Upper lobe of left lung (tissue), 6 donors: ENCODE results near the gene GNG2. TPM values are rescaled to one million over a fixed set of nuclear protein-coding genes. Genes with fewer than 3 reads are reported as not detected.

Experiments used
- ATAC-seq, 2 donors: fragments of 200-7000 bp; cut with Tn5 transposase; one replicate each; pipeline ENCODE4 v1.9.1; 2022; ENCODE audit warnings: mild to moderate bottlenecking in 2 of 2, moderate library complexity in 2 of 2; ENCODE audit not compliant: low FRiP score in 2 of 2
- DNase-seq, 2 donors: peaks; one replicate each; pipeline ENCODE4 v3.0.0-alpha.2; 2019 to 2020
- H3K27ac ChIP-seq, 4 donors: fragments of 200-600 bp; sonication (generic); one replicate each; pipeline ENCODE4 v1.5.1; 2016 to 2019
- H3K27me3 ChIP-seq, 4 donors: fragments of 200-600 bp; sonication (generic); one replicate each; pipeline ENCODE4 v1.5.1; 2017 to 2019
- H3K36me3 ChIP-seq, 4 donors: fragments of 200-600 bp; sonication (generic); one replicate each; pipeline ENCODE4 v1.5.1; 2016 to 2019
- H3K4me1 ChIP-seq, 4 donors: fragments of 200-600 bp; sonication (generic); one replicate each; pipeline ENCODE4 v1.5.1; 2018 to 2019
- H3K4me3 ChIP-seq, 4 donors: fragments of 200-600 bp; sonication (generic); one replicate each; pipeline ENCODE4 v1.5.1; 2017 to 2019; ENCODE audit warnings: mild to moderate bottlenecking in 2 of 4, moderate library complexity in 1 of 4
- H3K9me3 ChIP-seq, 4 donors: fragments of 200-600 bp; sonication (generic); one replicate each; pipeline ENCODE4 v1.5.1; 2018 to 2019
- EP300 ChIP-seq, 4 donors: sonication (generic); formaldehyde crosslinking; IDR thresholded peaks; one replicate each; pipeline ENCODE4 v1.5.1; 2017; ENCODE audit warnings: antibody characterized with exemption in 4 of 4, control low read depth in 2 of 4
- POLR2A ChIP-seq, 4 donors: fragments of 450-650 bp; IDR thresholded peaks; one replicate each; pipeline ENCODE4 v1.5.1; 2016 to 2017; ENCODE audit warnings: antibody characterized with exemption in 4 of 4, mild to moderate bottlenecking in 2 of 4
- POLR2AphosphoS5 ChIP-seq, 2 donors: sonication (generic); formaldehyde crosslinking; IDR thresholded peaks; one replicate each; pipeline ENCODE4 v1.5.1; 2017; ENCODE audit warnings: antibody characterized with exemption in 2 of 2
- WGBS, 2 donors: methylation state at CpG; one replicate each; pipeline ENCODE4 v1.1.5; 2017 to 2018; 5-methylcytosine and 5-hydroxymethylcytosine counted together
- total RNA-seq, 6 donors: library from RNA; depleted of rRNA in 4 of 6; stranded (reverse); fragments of >200 nt in 4 of 6; gene quantifications; one replicate each; pipeline versions ENCODE4 v1.1.0 to v1.2.1, GENCODE V29; 2016 to 2021
- TF ChIP-seq, protein P1 (sequence below), 6 experiments: fragments of 450-650 bp in 4 of 6; fragments of 200-600 bp in 2 of 6; sonication (generic) in 2 of 6; IDR thresholded peaks; one replicate each; pipeline ENCODE4 v1.5.1; 2016 to 2019; ENCODE audit warnings: antibody characterized with exemption in 6 of 6
- donor health status: DM: no; HTN: no; CAD: no; lungs with moderate emphysema.
- donor health status: DM: no; HTN: yes; CAD: no; lungs with severe emphysema.

The GNG2 gene
- total RNA-seq, 6 donors from 2014 or later = 4.2 to 29.0 (median 10.1) TPM

GRCh38 chr14:51821822-51822221 is 38.6 kb upstream of the GNG2 start:
- Histone ChIP-seq H3K4me1 (no peaks in the 10 kb centered on the region), H3K27me3 (no peaks in the 10 kb centered on the region), H3K27ac (no peak overlapping the region), H3K36me3 (no peaks in the 10 kb centered on the region), H3K4me3 (no peak overlapping the region), H3K9me3 (no peaks in the 10 kb centered on the region)
- no peak for TF ChIP-seq POLR2A (IDR thresholded peaks at IDR 0.05)
- no peak for TF ChIP-seq POLR2AphosphoS5 (IDR thresholded peaks at IDR 0.05)
- no peak for TF ChIP-seq EP300 (IDR thresholded peaks at IDR 0.05)
- TF ChIP-seq, protein P1, sequence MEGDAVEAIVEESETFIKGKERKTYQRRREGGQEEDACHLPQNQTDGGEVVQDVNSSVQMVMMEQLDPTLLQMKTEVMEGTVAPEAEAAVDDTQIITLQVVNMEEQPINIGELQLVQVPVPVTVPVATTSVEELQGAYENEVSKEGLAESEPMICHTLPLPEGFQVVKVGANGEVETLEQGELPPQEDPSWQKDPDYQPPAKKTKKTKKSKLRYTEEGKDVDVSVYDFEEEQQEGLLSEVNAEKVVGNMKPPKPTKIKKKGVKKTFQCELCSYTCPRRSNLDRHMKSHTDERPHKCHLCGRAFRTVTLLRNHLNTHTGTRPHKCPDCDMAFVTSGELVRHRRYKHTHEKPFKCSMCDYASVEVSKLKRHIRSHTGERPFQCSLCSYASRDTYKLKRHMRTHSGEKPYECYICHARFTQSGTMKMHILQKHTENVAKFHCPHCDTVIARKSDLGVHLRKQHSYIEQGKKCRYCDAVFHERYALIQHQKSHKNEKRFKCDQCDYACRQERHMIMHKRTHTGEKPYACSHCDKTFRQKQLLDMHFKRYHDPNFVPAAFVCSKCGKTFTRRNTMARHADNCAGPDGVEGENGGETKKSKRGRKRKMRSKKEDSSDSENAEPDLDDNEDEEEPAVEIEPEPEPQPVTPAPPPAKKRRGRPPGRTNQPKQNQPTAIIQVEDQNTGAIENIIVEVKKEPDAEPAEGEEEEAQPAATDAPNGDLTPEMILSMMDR (IDR thresholded peaks at IDR 0.05) = no peak
- DNase-seq = no peak
- ATAC-seq = no peak

DNA sequence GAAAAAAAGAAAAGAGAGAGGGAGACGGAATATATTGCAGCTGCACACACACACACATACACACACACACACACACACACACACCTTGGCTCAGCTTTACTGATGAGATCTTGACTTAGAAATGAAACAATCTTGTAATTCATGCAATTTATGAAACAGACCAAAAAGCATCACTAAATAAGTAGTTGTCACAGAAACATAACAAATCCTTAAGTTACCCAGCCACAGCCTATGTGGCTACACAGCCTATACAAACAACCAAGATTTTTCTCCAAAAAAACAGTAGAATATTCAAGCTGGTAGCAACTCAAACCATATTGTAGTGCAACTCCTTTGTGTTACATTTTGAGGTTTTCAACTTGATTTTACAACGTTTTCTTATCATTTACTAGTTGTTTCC is 37.9 kb upstream of the GNG2 start:
- Histone ChIP-seq H3K36me3 (no peaks in the 10 kb centered on the region), H3K9me3 (no peaks in the 10 kb centered on the region), H3K27me3 (no peaks in the 10 kb centered on the region), H3K4me3 (no peak overlapping the region), H3K27ac (no peak overlapping the region), H3K4me1 (no peaks in the 10 kb centered on the region)
- no peak for ATAC-seq
- 56 to 66% methylated on average over 2 of the region's 2 CpGs for WGBS, 2 donors
- no peak for DNase-seq
- TF ChIP-seq POLR2A (IDR thresholded peaks at IDR 0.05) = no peak
- TF ChIP-seq, protein P1 (IDR thresholded peaks at IDR 0.05) = no peak
- TF ChIP-seq POLR2AphosphoS5 (IDR thresholded peaks at IDR 0.05) = no peak
- TF ChIP-seq EP300 (IDR thresholded peaks at IDR 0.05) = no peak

DNA sequence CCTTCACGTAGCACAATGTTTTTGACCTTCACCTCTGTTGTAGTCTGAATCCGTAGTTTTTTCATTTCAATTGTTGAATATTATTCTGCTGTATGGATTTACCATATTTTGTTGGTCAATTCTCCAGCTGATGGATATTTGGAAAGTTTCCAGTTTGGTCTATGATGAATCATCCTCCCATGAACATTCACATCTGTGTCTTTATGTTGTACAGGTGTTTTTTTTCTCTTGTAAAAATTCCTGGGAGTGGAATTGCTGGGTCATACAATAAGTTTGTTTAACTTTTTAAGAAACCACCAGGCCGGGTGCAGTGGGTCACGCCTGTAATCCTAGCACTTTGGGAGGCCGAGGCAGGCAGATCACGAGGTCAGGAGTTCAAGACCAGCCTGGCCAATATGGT is 36.7 kb upstream of the GNG2 start:
- no peak overlapping the region for H3K4me3 ChIP-seq
- no peaks in the 10 kb centered on the region for H3K4me1 ChIP-seq
- no peak for DNase-seq
- ATAC-seq = no peak
- no peaks in the 10 kb centered on the region for H3K27me3 ChIP-seq
- no peaks in the 10 kb centered on the region for H3K9me3 ChIP-seq
- no peak overlapping the region for H3K27ac ChIP-seq
- 74 to 76% methylated on average over 6 of the region's 6 CpGs for WGBS, 2 donors
- no peaks in the 10 kb centered on the region for H3K36me3 ChIP-seq
- no peak for TF ChIP-seq POLR2A (IDR thresholded peaks at IDR 0.05)
- TF ChIP-seq, protein P1 (IDR thresholded peaks at IDR 0.05) = no peak
- no peak for TF ChIP-seq POLR2AphosphoS5 (IDR thresholded peaks at IDR 0.05)
- no peak for TF ChIP-seq EP300 (IDR thresholded peaks at IDR 0.05)

- no peak for ATAC-seq
- TF ChIP-seq POLR2AphosphoS5 (IDR thresholded peaks at IDR 0.05) (no peak), EP300 (IDR thresholded peaks at IDR 0.05) (no peak), POLR2A (IDR thresholded peaks at IDR 0.05) (no peak)
- TF ChIP-seq, protein P1 (IDR thresholded peaks at IDR 0.05) = no peak
Measured at GRCh38 chr14:51824191-51824590, 36.2 kb upstream of the GNG2 start.

DNA sequence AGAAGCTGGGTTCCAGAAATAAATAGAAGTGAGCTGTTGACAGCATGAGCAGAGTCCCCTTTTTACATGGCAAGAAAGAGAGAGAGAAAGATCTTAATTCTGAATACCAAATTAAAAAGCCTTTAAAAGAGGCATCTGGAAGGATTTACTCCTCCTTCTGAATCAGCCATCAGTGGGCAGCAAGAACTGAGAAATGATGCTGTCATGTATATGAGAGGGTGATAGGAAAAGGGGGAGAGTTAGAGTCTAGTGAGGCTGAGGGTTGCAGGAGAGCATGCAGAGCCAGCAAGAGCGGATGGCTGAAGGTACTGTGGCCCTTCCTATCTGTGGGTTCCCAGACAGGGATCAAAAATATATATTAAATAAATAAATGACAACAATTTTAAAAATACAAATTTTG is 34.5 kb upstream of the GNG2 start:
- Histone ChIP-seq H3K27ac (no peak overlapping the region), H3K9me3 (no peaks in the 10 kb centered on the region), H3K4me3 (no peak overlapping the region), H3K27me3 (no peaks in the 10 kb centered on the region), H3K4me1 (no peaks in the 10 kb centered on the region), H3K36me3 (no peaks in the 10 kb centered on the region)
- WGBS, 2 donors = 87 to 92% methylated on average over 1 of the region's 1 CpG
- DNase-seq (no peak), ATAC-seq (no peak)
- no peak for TF ChIP-seq EP300 (IDR thresholded peaks at IDR 0.05)
- TF ChIP-seq, protein P1 (IDR thresholded peaks at IDR 0.05) = no peak
- no peak for TF ChIP-seq POLR2A (IDR thresholded peaks at IDR 0.05)
- TF ChIP-seq POLR2AphosphoS5 (IDR thresholded peaks at IDR 0.05) = no peak

More at GRCh38 chr14:51824191-51824590, 36.2 kb upstream of the GNG2 start:
- no peak for DNase-seq
- H3K27me3 ChIP-seq = no peaks in the 10 kb centered on the region
- H3K27ac ChIP-seq = no peak overlapping the region
- whole genome bisulfite sequencing, 2 donors = 86% methylated on average over 3 of the region's 3 CpGs
- H3K4me3 ChIP-seq = no peak overlapping the region
- no peaks in the 10 kb centered on the region for H3K36me3 ChIP-seq
- H3K9me3 ChIP-seq = no peaks in the 10 kb centered on the region
- no peaks in the 10 kb centered on the region for H3K4me1 ChIP-seq
